SK-N-SH treated with all-trans-retinoic acid at 6 μM for 48 hours (cell line): ENCODE data around the gene SARDH.

Source experiments
- ARNTL ChIP-seq: fragments of 450-650 bp; formaldehyde crosslinking; IDR thresholded peaks from 2 replicates; pipeline ENCODE4 v1.5.0; 2020; ENCODE audit warnings: low read depth, mild to moderate bottlenecking, moderate library complexity, borderline replicate concordance
- CSDC2 ChIP-seq: fragments of 250-450 bp; sonication (Bioruptor Pico); IDR thresholded peaks from 2 replicates; pipeline ENCODE4 v1.5.0; 2020; ENCODE audit warnings: mild to moderate bottlenecking, moderate library complexity
- GLIS3 ChIP-seq: fragments of 250-450 bp; sonication (Bioruptor Pico); IDR thresholded peaks from 2 replicates; pipeline ENCODE4 v1.5.0; 2020; ENCODE audit warnings: mild to moderate bottlenecking, moderate library complexity
- OSR1 ChIP-seq: fragments of 250-450 bp; sonication (Bioruptor Pico); IDR thresholded peaks from 2 replicates; pipeline ENCODE4 v1.8.0; 2022; ENCODE audit warnings: moderate library complexity, mild to moderate bottlenecking, inconsistent platforms
- PATZ1 ChIP-seq: fragments of 250-450 bp; sonication (Bioruptor Pico); IDR thresholded peaks from 2 replicates; pipeline ENCODE4 v1.8.0; 2020; ENCODE audit warnings: mild to moderate bottlenecking, moderate library complexity, borderline replicate concordance
- PPARA ChIP-seq: fragments of 250-450 bp; sonication (Bioruptor Pico); IDR thresholded peaks from 2 replicates; pipeline ENCODE4 v1.5.0; 2020; ENCODE audit warnings: mild to moderate bottlenecking, borderline replicate concordance
- RARB ChIP-seq: fragments of 250-450 bp; sonication (Bioruptor Pico); IDR thresholded peaks from 2 replicates; pipeline ENCODE4 v1.8.0; 2021; ENCODE audit warnings: mild to moderate bottlenecking, moderate library complexity
- TCF4 ChIP-seq: fragments of 250-450 bp; sonication (Bioruptor Pico); IDR thresholded peaks from 2 replicates; pipeline ENCODE4 v1.8.0; 2021; ENCODE audit warnings: mild to moderate bottlenecking, moderate library complexity, borderline replicate concordance
- ZFP3 ChIP-seq: fragments of 250-450 bp; sonication (Bioruptor Pico); IDR thresholded peaks from 2 replicates; pipeline ENCODE4 v1.5.0; 2020; ENCODE audit warnings: mild to moderate bottlenecking, moderate library complexity
- ZFP30 ChIP-seq: fragments of 450-650 bp; formaldehyde crosslinking; IDR thresholded peaks from 2 replicates; pipeline ENCODE4 v1.5.0; 2022; ENCODE audit warnings: mild to moderate bottlenecking, moderate library complexity

GRCh38 chr9:133701981-133702797, 36.0 kb downstream of the SARDH start:
- TF ChIP-seq PATZ1 (CRISPR knock-in tag) (no peak), RARB (CRISPR knock-in tag) (no peak), ZFP30 (CRISPR knock-in tag) (no peak), TCF4 (no peak), ZFP3 (no peak), CSDC2 (CRISPR knock-in tag) (no peak), ARNTL (no peak), PPARA (no peak), OSR1 (CRISPR knock-in tag) (no peak), GLIS3 (CRISPR knock-in tag) (no peak)
